Spleen (tissue), 11 donors: ENCODE results near the gene SPACDR. TPM values are rescaled to one million over a fixed set of nuclear protein-coding genes. Genes with fewer than 3 reads are reported as not detected.

Source experiments
- DNase-seq: peaks from one replicate; pipeline ENCODE4 v3.0.0-alpha.2; 2020
- H3K27ac ChIP-seq, 8 donors: fragments of 200-600 bp; sonication (generic) in 7 of 8; 1 replicate in 4 of 8; 2 replicates in 4 of 8; pipeline versions ENCODE4 v1.5.0 to v1.8.0; 2016 to 2021; ENCODE audit warnings: inconsistent platforms in 4 of 8, mild to moderate bottlenecking in 4 of 8, moderate library complexity in 1 of 8
- H3K27me3 ChIP-seq, 7 donors: fragments of 200-600 bp; sonication (generic) in 6 of 7; replicated peaks in 1 of 7; 1 replicate in 4 of 7; 2 replicates in 3 of 7; pipeline versions ENCODE4 v1.5.0 to v1.8.0; 2016 to 2021; ENCODE audit warnings: inconsistent platforms in 3 of 7, mild to moderate bottlenecking in 1 of 7
- H3K36me3 ChIP-seq, 6 donors: fragments of 200-600 bp; sonication (generic) in 5 of 6; 1 replicate in 4 of 6; 2 replicates in 2 of 6; pipeline versions ENCODE4 v1.5.0 to v1.8.0; 2016 to 2021; ENCODE audit warnings: inconsistent platforms in 2 of 6
- H3K4me1 ChIP-seq, 6 donors: fragments of 200-600 bp; sonication (generic) in 5 of 6; 1 replicate in 3 of 6; 2 replicates in 3 of 6; pipeline versions ENCODE4 v1.5.0 to v1.8.0; 2016 to 2021; ENCODE audit warnings: inconsistent platforms in 3 of 6
- H3K4me3 ChIP-seq, 8 donors: fragments of 200-600 bp; sonication (generic) in 7 of 8; 1 replicate in 4 of 8; 2 replicates in 4 of 8; pipeline versions ENCODE4 v1.5.0 to v1.8.0; 2016 to 2021; ENCODE audit warnings: inconsistent platforms in 4 of 8, mild to moderate bottlenecking in 4 of 8, moderate library complexity in 2 of 8
- H3K9me3 ChIP-seq, 8 donors: fragments of 200-600 bp; sonication (generic) in 7 of 8; 1 replicate in 4 of 8; 2 replicates in 4 of 8; pipeline versions ENCODE4 v1.5.0 to v1.8.0; 2016 to 2021; ENCODE audit warnings: inconsistent platforms in 4 of 8
- CTCF ChIP-seq, 11 experiments: fragments of 200-600 bp in 7 of 11; fragments of 450-650 bp in 4 of 11; sonication (generic) in 4 of 11; IDR thresholded peaks in 8 of 11; conservative IDR thresholded peaks in 3 of 11; 1 replicate in 7 of 11; 2 replicates in 4 of 11; pipeline versions ENCODE4 v1.4.0 to v1.8.0; 2016 to 2021; ENCODE audit warnings: antibody characterized with exemption in 11 of 11, inconsistent platforms in 4 of 11, mild to moderate bottlenecking in 1 of 11
- POLR2A ChIP-seq, 3 donors: fragments of 450-650 bp; IDR thresholded peaks; one replicate each; pipeline ENCODE4 v1.5.1; 2017; ENCODE audit warnings: antibody characterized with exemption in 3 of 3, mild to moderate bottlenecking in 1 of 3
- POLR2AphosphoS5 ChIP-seq, 3 donors: sonication (generic); formaldehyde crosslinking; IDR thresholded peaks; one replicate each; pipeline ENCODE4 v1.5.1; 2017; ENCODE audit warnings: antibody characterized with exemption in 3 of 3
- WGBS, 5 donors: extraction: QIAGEN DNeasy Blood & Tissue Kit in 3 of 5; methylation state at CpG; one replicate each; pipeline versions ENCODE4 v1.1.5 to v1.1.7; 2013 to 2018; 5-methylcytosine and 5-hydroxymethylcytosine counted together
- intact Hi-C: fragments of 100-400 bp; cut with DNase I; formaldehyde crosslinking; loops from one replicate; pipeline ENCODE4 v1.15.0; 2023; ENCODE audit warnings: low total_unique reads
- polyA plus RNA-seq, 3 donors: library from polyadenylated mRNA; stranded (reverse); fragments of 200-250 nt; gene quantifications; one replicate each; pipeline ENCODE4 v1.2.1, GENCODE V29; 2013
- total RNA-seq, 7 donors: library from RNA; depleted of rRNA in 3 of 7; stranded (reverse); fragments of >200 nt in 3 of 7; fragmentation: NEBNext Ultra II Directional in 4 of 7; extraction: Animal tissue kit (Norgen Biotek cat#: 25700) in 4 of 7; gene quantifications; one replicate each; pipeline versions ENCODE4 v1.1.0 to v1.2.1, GENCODE V29; 2016 to 2021
- donor health status: healthy with polysubstance abuse.
- donor health status: DM: no; HTN: no; CAD: no; lungs with moderate emphysema.
- donor health status: DM: no; HTN: no; CAD: no.
- donor health status: Bipolar disorder and iron deficiency.
- donor health status: healthy.
- donor health status: DM: no; HTN: no; CAD: no.
- donor health status: DM: yes; HTN: yes; CAD: no.

Gene SPACDR
- total and polyA plus RNA-seq, 10 donors = 0.65 to 4.6 (median 1.7) TPM; not detected in 2

GRCh38 chr7:100481466-100481865 is 17.4 kb upstream of the SPACDR start:
- intact Hi-C loops = loop anchor here (2.0 kb wide), 1 partner anchor 77 kb away; no protein-coding TSS in a partner anchor
- WGBS, 5 donors = 83 to 95% (median 92%) methylated on average over 1 of the region's 1 CpG

GRCh38 chr7:100478958-100479660 is 15.0 kb upstream of the SPACDR start, which contains the start of gene TSC22D4:
Gene TSC22D4 (minus strand): TSS chr7:100479214. CDS start chr7:100478038, 1,176 bp downstream.
- peak in 1 of 11 experiments; percentile 18 for TF ChIP-seq CTCF (IDR thresholded peaks at IDR 0.05 in 8 of 11, conservative IDR thresholded peaks at IDR 0.05 in 3 of 11)
- peak; percentile 8 to 89 (median 85) for TF ChIP-seq POLR2A (IDR thresholded peaks at IDR 0.05)
- TF ChIP-seq POLR2AphosphoS5 (IDR thresholded peaks at IDR 0.05) = peak; percentile 95 to 96 (median 95)
- Histone ChIP-seq H3K9me3 (no peaks in the 10 kb centered on the region), H3K4me1 (peaks cover 37 to 78% (median 61%) of the 10 kb centered on the region in 6 donors), H3K27ac (peak within 1 kb of the TSS; percentile 88 to 99 (median 98)), H3K4me3 (peak within 1 kb of the TSS; percentile 90 to 99 (median 96)), H3K36me3 (peaks cover 0 to 35% (median 12%) of the 10 kb centered on the region in 6 donors), H3K27me3 (peaks cover 0 to 7% (median 0%) of the 10 kb centered on the region in 7 donors)
- peak; percentile 98 for DNase-seq
- intact Hi-C loops = loop anchor here (10.0 kb wide), 1 partner anchor 226 kb away; the partner anchor contains the start of gene POP7
- 0 to 2% (median 1%) methylated on average over 19 to 27 of the region's 27 CpGs for WGBS, 5 donors

More at GRCh38 chr7:100481466-100481865, 17.4 kb upstream of the SPACDR start:
- peaks cover 17 to 59% (median 39%) of the 10 kb centered on the region in 6 donors for H3K4me1 ChIP-seq
- H3K27ac ChIP-seq = no peak overlapping the region
- DNase-seq = no peak
- H3K9me3 ChIP-seq = no peaks in the 10 kb centered on the region
- no peak overlapping the region for H3K4me3 ChIP-seq
- peaks cover 0 to 12% (median 0%) of the 10 kb centered on the region in 6 donors for H3K36me3 ChIP-seq
- H3K27me3 ChIP-seq = peaks cover 0 to 7% (median 0%) of the 10 kb centered on the region in 7 donors
- TF ChIP-seq POLR2AphosphoS5 (IDR thresholded peaks at IDR 0.05) = no peak
- TF ChIP-seq CTCF (IDR thresholded peaks at IDR 0.05 in 8 of 11, conservative IDR thresholded peaks at IDR 0.05 in 3 of 11) = no peak
- TF ChIP-seq POLR2A (IDR thresholded peaks at IDR 0.05) = no peak

- Histone ChIP-seq H3K27me3 (no peaks in the 10 kb centered on the region), H3K9me3 (no peaks in the 10 kb centered on the region), H3K4me3 (peak overlapping the region; percentile 90 to 99 (median 96)), H3K4me1 (peaks cover 49 to 80% (median 67%) of the 10 kb centered on the region in 6 donors), H3K36me3 (peaks cover 0 to 48% (median 23%) of the 10 kb centered on the region in 6 donors), H3K27ac (peak overlapping the region; percentile 58 to 99 (median 97))
- TF ChIP-seq CTCF (IDR thresholded peaks at IDR 0.05 in 8 of 11, conservative IDR thresholded peaks at IDR 0.05 in 3 of 11) (no peak), POLR2A (IDR thresholded peaks at IDR 0.05) (no peak), POLR2AphosphoS5 (IDR thresholded peaks at IDR 0.05) (no peak)
- no peak for DNase-seq
- intact Hi-C loops = loop anchor here (10.0 kb wide), 1 partner anchor 227 kb away; the partner anchor contains the start of gene POP7
- WGBS, 5 donors = 0 to 2% (median 1%) methylated on average over 7 to 16 of the region's 16 CpGs
These were observed 13.8 kb upstream of the SPACDR start for GRCh38 chr7:100477871-100478267.
